MM.1S (cell line): ENCODE data around the gene CHCHD6.

Source experiments
- DNase-seq: peaks from one replicate; pipeline ENCODE4 v3.0.0-alpha.2; 2015
- H2AFZ ChIP-seq: fragments of 300-600 bp; sonication (generic); 2 replicates; pipeline ENCODE4 v1.6.0; 2016; ENCODE audit warnings: antibody characterized with exemption, low read length
- H3F3A ChIP-seq: fragments of 300-600 bp; sonication (generic); 2 replicates; pipeline ENCODE4 v1.6.1; 2016; ENCODE audit warnings: mild to moderate bottlenecking, antibody characterized with exemption, low read length, moderate library complexity, mixed read lengths; ENCODE audit not compliant: insufficient read depth
- H3K27ac ChIP-seq: fragments of 300-600 bp; sonication (generic); 2 replicates; pipeline ENCODE4 v1.5.1; 2016; ENCODE audit warnings: mild to moderate bottlenecking, low read length
- H3K27me3 ChIP-seq: fragments of 300-600 bp; sonication (generic); replicated peaks from 2 replicates; pipeline ENCODE4 v1.6.0; 2016; ENCODE audit warnings: low read length; ENCODE audit not compliant: insufficient read depth
- H3K36me3 ChIP-seq: fragments of 300-600 bp; sonication (generic); replicated peaks from 2 replicates; pipeline ENCODE4 v1.6.1; 2016; ENCODE audit warnings: mild to moderate bottlenecking, low read length, mixed read lengths; ENCODE audit not compliant: insufficient read depth
- H3K4me1 ChIP-seq: fragments of 300-600 bp; sonication (generic); 2 replicates; pipeline ENCODE4 v1.6.1; 2016; ENCODE audit warnings: low read length, mixed read lengths
- H3K4me2 ChIP-seq: fragments of 300-600 bp; sonication (generic); 2 replicates; pipeline ENCODE4 v1.6.0; 2016; ENCODE audit warnings: low read depth, low read length
- H3K4me3 ChIP-seq: fragments of 300-600 bp; sonication (generic); 2 replicates; pipeline ENCODE4 v1.5.1; 2016; ENCODE audit warnings: low read length, mixed read lengths
- H3K79me2 ChIP-seq: fragments of 300-600 bp; sonication (generic); 2 replicates; pipeline ENCODE4 v1.6.1; 2016; ENCODE audit warnings: mixed run types, low read length, mixed read lengths
- H3K9ac ChIP-seq: fragments of 300-600 bp; sonication (generic); 2 replicates; pipeline ENCODE4 v1.6.1; 2016; ENCODE audit warnings: low read length, mixed read lengths
- H3K9me2 ChIP-seq: fragments of 300-600 bp; sonication (generic); replicated peaks from 2 replicates; pipeline ENCODE4 v1.6.1; 2016; ENCODE audit warnings: mild to moderate bottlenecking, low read length, mixed read lengths; ENCODE audit not compliant: insufficient read depth
- H3K9me3 ChIP-seq: fragments of 300-600 bp; sonication (generic); replicated peaks from 2 replicates; pipeline ENCODE4 v1.6.1; 2016; ENCODE audit warnings: mild to moderate bottlenecking, low read length, mixed read lengths; ENCODE audit not compliant: insufficient read depth
- H4K20me1 ChIP-seq: fragments of 300-600 bp; sonication (generic); 2 replicates; pipeline ENCODE4 v1.6.1; 2016; ENCODE audit warnings: mild to moderate bottlenecking, low read length, moderate library complexity, mixed read lengths; ENCODE audit not compliant: insufficient read depth
- CTCF ChIP-seq: fragments of 300-600 bp; sonication (generic); IDR thresholded peaks from 2 replicates; pipeline ENCODE4 v1.5.1; 2016; ENCODE audit warnings: antibody characterized with exemption, low read length, mixed read lengths
- EZH2 ChIP-seq: fragments of 300-600 bp; sonication (generic); optimal IDR thresholded peaks from 2 replicates; pipeline ENCODE3; 2017; ENCODE audit warnings: low read depth, mild to moderate bottlenecking, antibody characterized with exemption, low read length, mixed read lengths
- EZH2phosphoT487 ChIP-seq: fragments of 300-600 bp; sonication (generic); IDR thresholded peaks from 2 replicates; pipeline ENCODE4 v1.6.1; 2018; ENCODE audit warnings: antibody characterized with exemption, low read length

CHCHD6 gene

DNA sequence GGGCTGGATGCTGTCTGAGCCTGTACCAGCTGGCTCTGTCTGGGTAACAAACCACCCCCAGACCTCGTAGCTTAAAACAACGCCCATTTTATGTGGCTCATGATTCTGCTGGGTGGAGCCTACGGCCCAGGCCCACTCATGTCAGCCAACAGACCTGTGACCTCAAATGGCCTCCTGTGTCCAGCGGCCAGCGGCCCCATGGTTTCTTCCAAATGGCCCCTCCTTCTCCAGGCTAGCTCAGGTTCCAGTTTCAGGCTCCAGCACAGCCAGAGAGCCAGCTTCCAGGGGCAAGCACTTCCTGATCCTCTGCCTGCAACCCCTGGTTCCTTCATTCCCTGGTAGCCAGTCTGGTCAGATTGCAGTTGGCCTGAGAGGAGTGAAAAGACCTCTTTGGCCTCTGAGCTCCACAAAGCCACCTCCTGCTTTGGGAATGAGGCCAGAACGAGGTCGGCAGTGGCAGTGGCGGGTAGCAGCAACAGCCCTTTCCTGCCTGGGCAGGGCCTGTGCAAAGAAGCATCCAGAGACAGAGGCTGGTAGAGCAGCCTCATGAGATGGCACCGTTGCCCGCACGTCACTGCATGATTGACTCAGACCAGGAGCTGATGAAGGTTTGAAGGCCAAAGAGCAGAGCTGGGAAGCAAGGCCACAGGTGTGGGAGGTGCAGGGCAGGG is 257.9 kb downstream of the CHCHD6 start:
- H3K9me3 ChIP-seq: no peaks in the 10 kb centered on the region
- no peaks in the 10 kb centered on the region for H3K9me2 ChIP-seq
- no peak for DNase-seq
- H3K36me3 ChIP-seq: no peaks in the 10 kb centered on the region
- no peak for TF ChIP-seq CTCF
- no peak for TF ChIP-seq EZH2phosphoT487
- no peak for TF ChIP-seq EZH2
- H3K9ac ChIP-seq: no peak overlapping the region
- H3K4me2 ChIP-seq: no peak overlapping the region
- no peak overlapping the region for H3K27ac ChIP-seq
- H3K4me3 ChIP-seq: no peak overlapping the region
- H4K20me1 ChIP-seq: no peaks in the 10 kb centered on the region
- H3K79me2 ChIP-seq: no peaks in the 10 kb centered on the region
- H3F3A ChIP-seq: no peaks in the 10 kb centered on the region
- no peaks in the 10 kb centered on the region for H3K27me3 ChIP-seq
- H2AFZ ChIP-seq: no peak overlapping the region
- no peaks in the 10 kb centered on the region for H3K4me1 ChIP-seq

GRCh38 chr3:126962756-126963155 is 258.7 kb downstream of the CHCHD6 start:
- DNase-seq: no peak
- H2AFZ ChIP-seq: no peak overlapping the region
- H3F3A ChIP-seq: no peaks in the 10 kb centered on the region
- no peaks in the 10 kb centered on the region for H3K9me3 ChIP-seq
- H4K20me1 ChIP-seq: no peaks in the 10 kb centered on the region
- H3K9ac ChIP-seq: no peak overlapping the region
- H3K79me2 ChIP-seq: no peaks in the 10 kb centered on the region
- no peak overlapping the region for H3K4me2 ChIP-seq
- H3K9me2 ChIP-seq: no peaks in the 10 kb centered on the region
- TF ChIP-seq CTCF (no peak), EZH2phosphoT487 (no peak), EZH2 (no peak)
- H3K27me3 ChIP-seq: no peaks in the 10 kb centered on the region
- H3K4me1 ChIP-seq: no peaks in the 10 kb centered on the region
- no peaks in the 10 kb centered on the region for H3K36me3 ChIP-seq
- H3K4me3 ChIP-seq: no peak overlapping the region
- H3K27ac ChIP-seq: no peak overlapping the region

GRCh38 chr3:126963261-126964190 is 259.5 kb downstream of the CHCHD6 start:
- H3K9ac ChIP-seq: no peak overlapping the region
- TF ChIP-seq EZH2 (no peak), EZH2phosphoT487 (no peak), CTCF (no peak)
- no peak overlapping the region for H3K27ac ChIP-seq

More at GRCh38 chr3:126963261-126964190, 259.5 kb downstream of the CHCHD6 start:
- DNase-seq: no peak
- Histone ChIP-seq H3K4me2 (no peak overlapping the region), H3K4me1 (no peaks in the 10 kb centered on the region), H4K20me1 (no peaks in the 10 kb centered on the region), H3F3A (no peaks in the 10 kb centered on the region), H3K27me3 (no peaks in the 10 kb centered on the region), H3K4me3 (no peak overlapping the region), H2AFZ (no peak overlapping the region), H3K9me2 (no peaks in the 10 kb centered on the region), H3K36me3 (no peaks in the 10 kb centered on the region), H3K79me2 (no peaks in the 10 kb centered on the region), H3K9me3 (no peaks in the 10 kb centered on the region)
